GM23338 (cell line): ENCODE measurements around the gene SLC7A6. TPM values are rescaled to one million over a fixed set of nuclear protein-coding genes. Genes with fewer than 3 reads are reported as not detected.

Experiments used
- ATAC-seq: fragments of 200-7000 bp; cut with Tn5 transposase; 3 replicates; pipeline ENCODE4 v1.9.1; 2020
- DNase-seq: peaks from one replicate; pipeline ENCODE4 v3.0.0-alpha.2; 2015; ENCODE audit warnings: low spot score
- H2AFZ ChIP-seq: fragments of 200-600 bp; sonication (generic); 2 replicates; pipeline ENCODE4 v1.8.0; 2016; ENCODE audit warnings: antibody characterized with exemption, mild to moderate bottlenecking, moderate library complexity
- H3F3A ChIP-seq: fragments of 200-600 bp; sonication (generic); replicated peaks from 2 replicates; pipeline ENCODE4 v1.8.0; 2017; ENCODE audit warnings: antibody characterized with exemption, mixed run types, low read depth
- H3K27ac ChIP-seq: fragments of 200-600 bp; sonication (generic); 2 replicates; pipeline ENCODE4 v1.6.1; 2016; ENCODE audit warnings: low read depth
- H3K27me3 ChIP-seq: fragments of 200-600 bp; sonication (generic); 2 replicates; pipeline ENCODE4 v1.8.0; 2016; ENCODE audit warnings: mild to moderate bottlenecking, mixed run types, moderate library complexity; ENCODE audit not compliant: insufficient read depth
- H3K36me3 ChIP-seq: fragments of 200-600 bp; sonication (generic); 2 replicates; pipeline ENCODE4 v1.8.0; 2016; ENCODE audit warnings: mild to moderate bottlenecking; ENCODE audit not compliant: insufficient read depth
- H3K4me1 ChIP-seq: fragments of 200-600 bp; sonication (generic); 2 replicates; pipeline ENCODE4 v1.8.0; 2016; ENCODE audit warnings: mild to moderate bottlenecking, moderate library complexity; ENCODE audit not compliant: insufficient read depth
- H3K4me2 ChIP-seq: fragments of 200-600 bp; sonication (generic); 2 replicates; pipeline ENCODE4 v1.7.1; 2017; ENCODE audit warnings: mixed run types
- H3K4me3 ChIP-seq: fragments of 200-600 bp; sonication (generic); 2 replicates; pipeline ENCODE4 v1.6.1; 2016; ENCODE audit warnings: mixed run types
- H3K79me2 ChIP-seq: fragments of 200-600 bp; sonication (generic); replicated peaks from 2 replicates; pipeline ENCODE4 v1.8.0; 2017; ENCODE audit warnings: mild to moderate bottlenecking; ENCODE audit not compliant: insufficient read depth
- H3K9me2 ChIP-seq: fragments of 200-600 bp; sonication (generic); 2 replicates; pipeline ENCODE4 v1.8.0; 2017; ENCODE audit not compliant: insufficient read depth
- H4K20me1 ChIP-seq: fragments of 200-600 bp; sonication (generic); replicated peaks from 2 replicates; pipeline ENCODE4 v1.8.0; 2017; ENCODE audit warnings: mild to moderate bottlenecking; ENCODE audit not compliant: insufficient read depth
- H3K27ac Mint-ChIP-seq: 2 replicates; pipeline ENCODE4 v1.8.0; 2020; ENCODE audit warnings: inconsistent platforms, mild to moderate bottlenecking, moderate library complexity, mixed read lengths
- H3K27me3 Mint-ChIP-seq: 3 replicates; pipeline ENCODE4 v1.8.0; 2022; ENCODE audit warnings: low read depth, mild to moderate bottlenecking, moderate library complexity, mixed read lengths, inconsistent platforms; ENCODE audit not compliant: insufficient read depth, poor library complexity
- H3K36me3 Mint-ChIP-seq: 3 replicates; pipeline ENCODE4 v1.8.0; 2021; ENCODE audit warnings: low read depth, mild to moderate bottlenecking, inconsistent platforms, moderate library complexity, mixed read lengths
- H3K4me1 Mint-ChIP-seq: 3 replicates; pipeline ENCODE4 v1.8.0; 2020; ENCODE audit warnings: mild to moderate bottlenecking, inconsistent platforms, mixed read lengths
- H3K4me3 Mint-ChIP-seq: 3 replicates; pipeline ENCODE4 v1.8.0; 2021; ENCODE audit warnings: moderate library complexity, mild to moderate bottlenecking, inconsistent platforms, mixed read lengths
- H3K9me3 Mint-ChIP-seq: 3 replicates; pipeline ENCODE4 v1.8.0; 2020; ENCODE audit warnings: moderate library complexity, mild to moderate bottlenecking, inconsistent platforms, mixed read lengths
- CREB1 ChIP-seq: fragments of 250-450 bp; sonication (Bioruptor Pico); IDR thresholded peaks from 2 replicates; pipeline ENCODE4 v1.5.0; 2020; ENCODE audit warnings: low read depth, mild to moderate bottlenecking, moderate library complexity
- STAT1 ChIP-seq: IDR thresholded peaks from one replicate; pipeline ENCODE4 v1.6.1; 2016; ENCODE audit warnings: antibody characterized with exemption; ENCODE audit not compliant: unreplicated experiment
- ZNF331 ChIP-seq: fragments of 250-450 bp; sonication (Bioruptor Pico); IDR thresholded peaks from 2 replicates; pipeline ENCODE4 v1.5.0; 2020; ENCODE audit warnings: low read depth, mild to moderate bottlenecking, moderate library complexity
- polyA plus RNA-seq: library from polyadenylated mRNA; unstranded; fragments of >200 nt; fragmentation: Nextera tagmentation; extraction: Ambion mirVana; gene quantifications from 2 replicates; pipeline ENCODE4 v1.2.1, GENCODE V29; 2016
- total RNA-seq: library from RNA; depleted of rRNA; stranded (reverse); fragments of >200 nt; shearing (Covaris generic); gene quantifications from 2 replicates; pipeline ENCODE4 v1.2.3, GENCODE V29; 2014
- TF ChIP-seq, protein P1 (sequence below): fragments of 250-450 bp; sonication (Bioruptor Pico); IDR thresholded peaks from 2 replicates; pipeline ENCODE4 v1.5.0; 2020; ENCODE audit warnings: mild to moderate bottlenecking, moderate library complexity

Gene SLC7A6
- total and polyA plus RNA-seq, 2 experiments from 2014 or later, result 16.6 to 30.9 TPM

DNA sequence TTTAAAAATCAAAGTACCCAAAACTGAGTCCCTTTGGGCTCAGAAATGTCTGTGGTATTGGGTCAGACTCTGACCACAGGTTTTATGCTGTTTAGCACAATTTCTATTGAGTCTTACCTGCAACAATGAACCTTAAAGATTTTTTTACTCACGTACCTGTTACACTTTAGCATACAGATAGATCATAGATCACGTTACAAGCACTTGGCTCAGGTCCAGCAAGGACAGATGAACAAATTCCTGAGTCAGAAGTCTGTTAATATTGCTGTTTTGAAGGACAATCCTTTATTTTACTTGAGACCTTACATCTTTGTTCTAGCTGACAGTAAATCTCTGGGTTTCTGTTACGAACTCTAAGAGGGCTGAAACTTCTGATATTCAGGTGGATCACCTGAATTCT, 33.6 kb downstream of the SLC7A6 start (continued):
- TF ChIP-seq, protein P1, sequence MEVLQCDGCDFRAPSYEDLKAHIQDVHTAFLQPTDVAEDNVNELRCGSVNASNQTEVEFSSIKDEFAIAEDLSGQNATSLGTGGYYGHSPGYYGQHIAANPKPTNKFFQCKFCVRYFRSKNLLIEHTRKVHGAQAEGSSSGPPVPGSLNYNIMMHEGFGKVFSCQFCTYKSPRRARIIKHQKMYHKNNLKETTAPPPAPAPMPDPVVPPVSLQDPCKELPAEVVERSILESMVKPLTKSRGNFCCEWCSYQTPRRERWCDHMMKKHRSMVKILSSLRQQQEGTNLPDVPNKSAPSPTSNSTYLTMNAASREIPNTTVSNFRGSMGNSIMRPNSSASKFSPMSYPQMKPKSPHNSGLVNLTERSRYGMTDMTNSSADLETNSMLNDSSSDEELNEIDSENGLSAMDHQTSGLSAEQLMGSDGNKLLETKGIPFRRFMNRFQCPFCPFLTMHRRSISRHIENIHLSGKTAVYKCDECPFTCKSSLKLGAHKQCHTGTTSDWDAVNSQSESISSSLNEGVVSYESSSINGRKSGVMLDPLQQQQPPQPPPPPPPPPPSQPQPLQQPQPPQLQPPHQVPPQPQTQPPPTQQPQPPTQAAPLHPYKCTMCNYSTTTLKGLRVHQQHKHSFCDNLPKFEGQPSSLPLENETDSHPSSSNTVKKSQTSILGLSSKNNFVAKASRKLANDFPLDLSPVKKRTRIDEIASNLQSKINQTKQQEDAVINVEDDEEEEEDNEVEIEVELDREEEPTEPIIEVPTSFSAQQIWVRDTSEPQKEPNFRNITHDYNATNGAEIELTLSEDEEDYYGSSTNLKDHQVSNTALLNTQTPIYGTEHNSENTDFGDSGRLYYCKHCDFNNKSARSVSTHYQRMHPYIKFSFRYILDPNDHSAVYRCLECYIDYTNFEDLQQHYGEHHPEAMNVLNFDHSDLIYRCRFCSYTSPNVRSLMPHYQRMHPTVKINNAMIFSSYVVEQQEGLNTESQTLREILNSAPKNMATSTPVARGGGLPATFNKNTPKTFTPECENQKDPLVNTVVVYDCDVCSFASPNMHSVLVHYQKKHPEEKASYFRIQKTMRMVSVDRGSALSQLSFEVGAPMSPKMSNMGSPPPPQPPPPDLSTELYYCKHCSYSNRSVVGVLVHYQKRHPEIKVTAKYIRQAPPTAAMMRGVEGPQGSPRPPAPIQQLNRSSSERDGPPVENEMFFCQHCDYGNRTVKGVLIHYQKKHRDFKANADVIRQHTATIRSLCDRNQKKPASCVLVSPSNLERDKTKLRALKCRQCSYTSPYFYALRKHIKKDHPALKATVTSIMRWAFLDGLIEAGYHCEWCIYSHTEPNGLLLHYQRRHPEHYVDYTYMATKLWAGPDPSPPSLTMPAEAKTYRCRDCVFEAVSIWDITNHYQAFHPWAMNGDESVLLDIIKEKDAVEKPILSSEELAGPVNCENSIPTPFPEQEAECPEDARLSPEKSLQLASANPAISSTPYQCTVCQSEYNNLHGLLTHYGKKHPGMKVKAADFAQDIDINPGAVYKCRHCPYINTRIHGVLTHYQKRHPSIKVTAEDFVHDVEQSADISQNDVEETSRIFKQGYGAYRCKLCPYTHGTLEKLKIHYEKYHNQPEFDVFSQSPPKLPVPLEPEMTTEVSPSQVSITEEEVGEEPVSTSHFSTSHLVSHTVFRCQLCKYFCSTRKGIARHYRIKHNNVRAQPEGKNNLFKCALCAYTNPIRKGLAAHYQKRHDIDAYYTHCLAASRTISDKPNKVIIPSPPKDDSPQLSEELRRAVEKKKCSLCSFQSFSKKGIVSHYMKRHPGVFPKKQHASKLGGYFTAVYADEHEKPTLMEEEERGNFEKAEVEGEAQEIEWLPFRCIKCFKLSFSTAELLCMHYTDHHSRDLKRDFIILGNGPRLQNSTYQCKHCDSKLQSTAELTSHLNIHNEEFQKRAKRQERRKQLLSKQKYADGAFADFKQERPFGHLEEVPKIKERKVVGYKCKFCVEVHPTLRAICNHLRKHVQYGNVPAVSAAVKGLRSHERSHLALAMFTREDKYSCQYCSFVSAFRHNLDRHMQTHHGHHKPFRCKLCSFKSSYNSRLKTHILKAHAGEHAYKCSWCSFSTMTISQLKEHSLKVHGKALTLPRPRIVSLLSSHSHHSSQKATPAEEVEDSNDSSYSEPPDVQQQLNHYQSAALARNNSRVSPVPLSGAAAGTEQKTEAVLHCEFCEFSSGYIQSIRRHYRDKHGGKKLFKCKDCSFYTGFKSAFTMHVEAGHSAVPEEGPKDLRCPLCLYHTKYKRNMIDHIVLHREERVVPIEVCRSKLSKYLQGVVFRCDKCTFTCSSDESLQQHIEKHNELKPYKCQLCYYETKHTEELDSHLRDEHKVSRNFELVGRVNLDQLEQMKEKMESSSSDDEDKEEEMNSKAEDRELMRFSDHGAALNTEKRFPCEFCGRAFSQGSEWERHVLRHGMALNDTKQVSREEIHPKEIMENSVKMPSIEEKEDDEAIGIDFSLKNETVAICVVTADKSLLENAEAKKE, result no peak
- no peak for TF ChIP-seq ZNF331 (CRISPR knock-in tag)
- no peak for TF ChIP-seq CREB1 (CRISPR knock-in tag)

- H3K27ac Mint-ChIP-seq, result no peak overlapping the region
Observed at GRCh38 chr16:68298312-68298711, 34.0 kb downstream of the SLC7A6 start.

More at GRCh38 chr16:68298312-68298711, 34.0 kb downstream of the SLC7A6 start:
- no peak overlapping the region for H3K4me2 ChIP-seq
- H4K20me1 ChIP-seq, result peaks cover 42% of the 10 kb centered on the region
- peaks cover 12% of the 10 kb centered on the region; the same call in 1 of the 2 replicates for H3F3A ChIP-seq
- H2AFZ ChIP-seq, result no peak overlapping the region
- H3K27me3 ChIP-seq, result no peaks in the 10 kb centered on the region
- no peak overlapping the region for H3K4me3 ChIP-seq
- no peaks in the 10 kb centered on the region for H3K9me3 Mint-ChIP-seq
- H3K4me3 Mint-ChIP-seq, result no peak overlapping the region
- peaks cover 2% of the 10 kb centered on the region for H3K27me3 Mint-ChIP-seq
- no peak for TF ChIP-seq STAT1
- H3K36me3 ChIP-seq, result peaks cover 39% of the 10 kb centered on the region
- no peaks in the 10 kb centered on the region for H3K79me2 ChIP-seq
- no peak for ATAC-seq
- peaks cover 2% of the 10 kb centered on the region; the same call in 1 of the 3 replicates for H3K4me1 Mint-ChIP-seq
- H3K9me2 ChIP-seq, result no peaks in the 10 kb centered on the region
- H3K27ac ChIP-seq, result no peak overlapping the region
- H3K4me1 ChIP-seq, result no peaks in the 10 kb centered on the region
- peaks cover 67% of the 10 kb centered on the region for H3K36me3 Mint-ChIP-seq
- no peak for DNase-seq
